T-helper 1 cell treated with Interleukin-12 subunit alpha and Interleukin-12 subunit beta and Interleukin-4 antibody, amounts not matched to agents 30 ng/mL and 1 ng/mL, for 36 hours (primary cell): ENCODE results near the gene CA12. TPM values are rescaled to one million over a fixed set of nuclear protein-coding genes. Genes with fewer than 3 reads are reported as not detected.

Source experiments
- intact Hi-C: fragments of 100-400 bp; cut with micrococcal nuclease; formaldehyde crosslinking; loops from one replicate; pipeline ENCODE4 v1.15.1; 2024
- total RNA-seq: library from RNA; stranded (reverse); gene quantifications from 2 replicates; pipeline ENCODE4 v1.2.3, GENCODE V29; 2022

Gene CA12
- total RNA-seq, 1 donor from 2014 or later: not detected

DNA sequence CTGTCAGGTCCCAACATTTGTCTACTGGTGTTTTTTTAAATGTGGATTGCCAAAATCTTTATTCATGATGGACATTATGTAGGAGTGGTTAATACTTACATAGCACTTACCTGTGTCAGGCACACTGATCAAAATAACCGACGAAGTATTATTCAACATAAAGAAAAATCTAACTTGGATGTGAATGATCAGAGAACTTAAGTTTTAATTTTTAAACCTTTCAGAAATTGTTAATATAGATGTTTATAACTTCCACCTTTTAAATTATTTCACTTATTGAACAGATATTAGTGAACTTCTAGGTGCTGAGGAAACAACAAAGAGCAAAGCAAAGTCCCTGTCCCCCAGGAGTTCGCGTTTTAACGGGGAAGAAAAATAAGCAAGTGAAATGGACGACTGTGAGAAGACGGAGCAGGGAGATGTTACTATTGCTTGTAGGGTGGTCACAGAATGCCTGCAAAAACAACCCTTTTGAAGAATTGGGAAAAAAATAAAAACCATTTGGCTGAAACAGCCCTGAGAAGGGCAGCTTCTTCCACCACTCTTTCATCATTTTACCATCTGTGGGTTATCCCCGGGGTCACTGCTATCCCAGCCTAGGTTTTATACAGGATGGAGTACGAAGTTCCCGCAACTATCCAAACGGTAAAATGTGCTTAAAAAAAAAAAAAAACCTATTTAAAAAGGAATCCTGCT lies 105.2 kb downstream of the CA12 start:
- intact Hi-C loops: loop anchor here (1.0 to 5.0 kb wide), 9 partner anchors 44 to 887 kb away; partner anchors contain the start of genes CIAO2A, LACTB, PPIB and RAB8B

DNA sequence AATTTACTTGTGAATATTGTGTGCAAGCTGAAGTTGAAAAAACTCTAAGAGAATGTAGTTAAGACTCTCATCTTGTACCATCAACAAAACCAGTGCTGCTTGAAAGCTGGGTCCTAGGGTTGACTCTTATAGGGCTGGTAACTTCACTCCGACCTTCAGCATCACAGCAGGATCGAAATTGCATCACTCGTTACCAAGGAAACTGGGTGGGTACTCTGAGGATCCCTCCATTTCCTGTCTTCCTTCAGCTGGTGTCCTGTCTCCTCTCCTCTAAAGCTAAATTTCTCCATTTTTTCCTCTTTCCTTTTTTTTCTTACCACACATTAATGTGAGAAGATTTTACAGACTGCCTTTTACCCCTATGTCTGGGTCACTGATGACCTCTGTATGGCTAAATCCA lies 107.2 kb downstream of the CA12 start:
- intact Hi-C loops: no loop called here

Other genes starting within 250 kb of the CA12 start
- 243 and 246 TPM in 2 replicates for gene RPS27L, start 224.4 kb downstream of the CA12 start, total RNA-seq
- gene RAB8B, start 192.2 kb downstream of the CA12 start, total RNA-seq: 74.2 and 74.3 TPM in 2 replicates
- gene APH1B, start 104.2 kb downstream of the CA12 start, total RNA-seq: 8.4 and 10.2 TPM in 2 replicates
- gene USP3, start 122.7 kb upstream of the CA12 start, total RNA-seq: 63.5 and 63.9 TPM in 2 replicates
- gene FBXL22, start 215.5 kb upstream of the CA12 start, total RNA-seq: 0.47 and 1.1 TPM in 2 replicates